Renal pelvis (tissue), 12 donors: ENCODE results near the gene OR2M2. TPM values are rescaled to one million over a fixed set of nuclear protein-coding genes. Genes with fewer than 3 reads are reported as not detected.

Experiments used
- DNase-seq: peaks from one replicate; pipeline ENCODE4 v3.0.0-alpha.2; 2013
- long read RNA-seq, 16 experiments: transcript quantifications; one replicate each; lab custom pipeline, GENCODE V29; 2026
- polyA plus RNA-seq, 3 donors: library from polyadenylated mRNA; unstranded; fragments of 120-200 nt; gene quantifications; one replicate each; pipeline ENCODE4 v1.2.1, GENCODE V29; 2013; ENCODE audit not compliant: insufficient read length in 3 of 3

The OR2M2 gene
- not detected for polyA plus RNA-seq
- long read RNA-seq, donor 1: 0 reads
- long read RNA-seq, donor 2: 0 reads
- long read RNA-seq, donor 3: 0 reads
- long read RNA-seq, donor 4: 0 reads
- long read RNA-seq, donor 5: 0 reads
- long read RNA-seq, donor 6: 0 reads
- long read RNA-seq, donor 7: 0 reads
- long read RNA-seq, donor 8: 0 reads
- long read RNA-seq, donor 9: 0 reads
- long read RNA-seq, donor 10: 0 reads
- long read RNA-seq, donor 11: 0 reads
- long read RNA-seq, donor 12: 0 reads
- long read RNA-seq, donor 13: 0 reads
- long read RNA-seq, donor 14: 0 reads
- long read RNA-seq, donor 15: 0 reads
- long read RNA-seq, donor 16: 0 reads

- no peak for DNase-seq
Measured at GRCh38 chr1:248174521-248174920, at the start of gene OR2M2. OR2M2 (plus strand) TSS chr1:248174821; CDS start chr1:248179986, 5,165 bp downstream.

- no peak for DNase-seq
Measured at GRCh38 chr1:248127653-248128052, 47.0 kb upstream of the OR2M2 start.

GRCh38 chr1:248136811-248137210 lies 37.8 kb upstream of the OR2M2 start:
- DNase-seq: no peak

- DNase-seq: no peak
Measured at GRCh38 chr1:248140846-248141245, 33.8 kb upstream of the OR2M2 start.

- DNase-seq: no peak
Measured at GRCh38 chr1:248143311-248143710, 31.3 kb upstream of the OR2M2 start.

GRCh38 chr1:248144513-248145198 lies 30.0 kb upstream of the OR2M2 start, which contains the start of gene OR2M5:
OR2M5 (plus strand) TSS chr1:248145148; CDS start chr1:248145148, 0 bp downstream.
- no peak for DNase-seq

- DNase-seq: no peak
Measured at GRCh38 chr1:248152056-248152827, 22.4 kb upstream of the OR2M2 start.

- no peak for DNase-seq
Measured at GRCh38 chr1:248155927-248156326, 18.7 kb upstream of the OR2M2 start.

GRCh38 chr1:248158758-248159157 lies 15.9 kb upstream of the OR2M2 start:
- no peak for DNase-seq

GRCh38 chr1:248164031-248164430 lies 10.6 kb upstream of the OR2M2 start:
- no peak for DNase-seq

- no peak for DNase-seq
Measured at GRCh38 chr1:248165186-248165585, 9.4 kb upstream of the OR2M2 start.

GRCh38 chr1:248183996-248184395 lies 9.4 kb downstream of the OR2M2 start:
- no peak for DNase-seq

- DNase-seq: no peak
Measured at GRCh38 chr1:248187363-248187762, 12.7 kb downstream of the OR2M2 start.

- peak; percentile 46 for DNase-seq
Measured at GRCh38 chr1:248189026-248189425, 14.4 kb downstream of the OR2M2 start.

- no peak for DNase-seq
Measured at GRCh38 chr1:248194117-248194516, 19.5 kb downstream of the OR2M2 start.

GRCh38 chr1:248196965-248197364 lies 22.3 kb downstream of the OR2M2 start, which contains the start of gene OR2M3:
OR2M3 (plus strand) TSS chr1:248197265; CDS start chr1:248203068, 5,803 bp downstream.
- DNase-seq: no peak

GRCh38 chr1:248215880-248216279 lies 41.3 kb downstream of the OR2M2 start:
- DNase-seq: no peak

- DNase-seq: no peak
Measured at GRCh38 chr1:248225537-248225936, 50.9 kb downstream of the OR2M2 start.

GRCh38 chr1:248229360-248229908 lies 54.8 kb downstream of the OR2M2 start:
- DNase-seq: no peak
